T47D (cell line): ENCODE measurements around the gene ZNF668.

Source experiments
- DNase-seq, 2 experiments: peaks; one replicate each; pipeline versions ENCODE4 v3.0.0 to v3.0.0-alpha.2; 2011 to 2012; ENCODE audit warnings: low read depth in 1 of 2, low spot score in 1 of 2
- JUND ChIP-seq: IDR thresholded peaks from 2 replicates; pipeline ENCODE4 v1.6.1; 2012; ENCODE audit warnings: low read depth
- in situ Hi-C: cut with HindIII; loops from 2 replicates; pipeline ENCODE4 v1.10.0; 2016; ENCODE audit warnings: low sequenced_read_pairs, low pct_unique_long_range_greater_than_20kb

Gene ZNF668

DNA sequence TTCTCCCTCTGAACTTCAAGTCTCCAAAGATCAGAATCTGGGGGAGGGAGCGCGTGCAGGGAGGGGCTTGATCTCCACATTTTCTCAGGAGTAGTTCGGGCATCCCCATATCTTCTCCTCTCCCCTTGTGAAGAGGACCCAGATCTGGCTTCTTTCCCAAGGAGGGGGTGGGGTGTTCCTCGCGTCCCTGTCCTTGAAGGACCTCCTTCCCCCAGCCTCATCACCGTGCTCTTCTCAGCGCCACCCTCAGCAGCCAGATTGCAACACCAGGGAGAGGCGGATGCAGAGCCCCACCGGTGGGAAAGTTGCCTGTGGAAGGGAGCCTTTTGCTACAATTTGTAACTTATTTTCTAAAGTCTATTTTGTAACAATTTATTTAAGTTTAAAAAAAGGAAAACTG, 9.0 kb upstream of the ZNF668 start:
- in situ Hi-C loops, result no loop called here

DNA sequence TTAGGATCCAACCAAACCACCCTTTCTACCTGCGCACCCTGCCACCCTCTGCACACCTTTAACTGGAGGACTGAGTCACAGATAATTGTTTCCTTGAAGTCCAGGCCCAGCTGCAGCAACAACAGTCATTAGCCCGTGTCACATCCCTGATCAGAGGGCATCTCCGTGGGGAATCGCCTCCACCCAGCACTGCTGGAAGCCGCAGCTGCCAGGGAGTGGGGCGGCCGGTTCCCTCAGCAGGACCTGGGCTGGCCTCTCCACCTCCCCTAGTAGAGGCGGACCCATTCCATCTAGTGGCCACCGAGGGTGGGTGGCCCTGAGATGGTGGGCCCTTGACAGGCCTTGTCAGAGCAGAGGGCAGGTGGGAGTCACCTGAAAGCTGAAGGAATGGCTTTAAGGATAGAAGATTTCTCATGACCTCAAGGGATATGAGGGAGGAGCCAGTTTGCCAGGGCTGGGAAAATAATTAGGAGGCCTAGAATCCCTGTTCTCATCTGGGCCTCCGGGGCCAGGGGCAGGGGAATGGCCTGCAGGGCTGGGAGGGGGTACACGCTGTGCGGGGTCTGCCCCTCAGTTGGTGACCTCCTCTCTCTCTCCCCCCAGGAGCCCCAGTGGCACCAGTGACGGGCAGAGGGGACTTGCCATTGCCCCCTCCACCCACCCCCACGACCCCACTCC, 8.5 kb upstream of the ZNF668 start:
- in situ Hi-C loops, result no loop called here
- no peak for TF ChIP-seq JUND
- no peak for DNase-seq

More for the DNA sequence above, 9.0 kb upstream of the ZNF668 start:
- TF ChIP-seq JUND, result no peak
- no peak for DNase-seq

DNA sequence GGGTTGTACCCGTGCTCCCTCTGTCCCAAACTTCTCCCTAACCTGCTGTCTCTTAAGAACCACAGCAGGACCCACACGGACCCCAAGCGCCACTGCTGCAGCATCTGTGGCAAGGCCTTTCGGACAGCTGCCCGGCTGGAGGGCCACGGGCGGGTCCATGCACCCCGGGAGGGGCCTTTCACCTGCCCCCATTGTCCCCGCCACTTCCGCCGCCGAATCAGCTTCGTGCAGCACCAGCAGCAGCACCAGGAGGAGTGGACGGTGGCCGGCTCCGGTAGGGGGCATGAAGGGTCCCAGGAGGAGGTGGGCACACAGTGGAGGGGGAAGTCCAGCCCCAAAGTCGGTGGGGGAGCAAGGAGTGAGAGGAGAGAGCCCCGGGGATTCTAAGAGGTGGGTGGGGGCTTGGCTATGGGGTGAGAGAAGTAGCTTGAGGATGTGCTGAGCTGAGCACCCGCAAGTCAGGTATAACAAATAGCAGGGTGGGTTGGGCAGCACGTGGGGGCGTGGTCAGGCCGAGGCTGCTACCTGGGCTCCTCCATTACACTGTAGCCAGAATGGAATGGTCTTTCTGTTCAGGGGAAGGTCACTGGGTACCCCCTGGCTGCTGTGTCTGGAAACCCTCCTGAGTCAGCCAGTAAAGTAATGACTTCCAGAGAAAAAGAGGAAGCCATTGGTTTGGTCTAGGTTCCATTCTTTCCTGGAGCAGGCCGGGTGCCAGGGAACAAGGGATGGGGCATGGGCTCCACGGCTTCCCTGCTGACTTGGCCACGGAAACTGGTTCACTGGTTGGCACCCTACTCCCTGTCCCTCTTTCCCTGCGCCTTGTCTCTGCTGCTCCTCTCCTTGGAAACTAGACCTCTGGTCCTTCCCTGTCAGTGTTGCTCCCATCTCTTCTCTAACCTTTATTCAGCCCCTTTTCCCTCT, 7.7 kb upstream of the ZNF668 start:
- no peak for TF ChIP-seq JUND
- no peak for DNase-seq
- in situ Hi-C loops, result no loop called here

DNA sequence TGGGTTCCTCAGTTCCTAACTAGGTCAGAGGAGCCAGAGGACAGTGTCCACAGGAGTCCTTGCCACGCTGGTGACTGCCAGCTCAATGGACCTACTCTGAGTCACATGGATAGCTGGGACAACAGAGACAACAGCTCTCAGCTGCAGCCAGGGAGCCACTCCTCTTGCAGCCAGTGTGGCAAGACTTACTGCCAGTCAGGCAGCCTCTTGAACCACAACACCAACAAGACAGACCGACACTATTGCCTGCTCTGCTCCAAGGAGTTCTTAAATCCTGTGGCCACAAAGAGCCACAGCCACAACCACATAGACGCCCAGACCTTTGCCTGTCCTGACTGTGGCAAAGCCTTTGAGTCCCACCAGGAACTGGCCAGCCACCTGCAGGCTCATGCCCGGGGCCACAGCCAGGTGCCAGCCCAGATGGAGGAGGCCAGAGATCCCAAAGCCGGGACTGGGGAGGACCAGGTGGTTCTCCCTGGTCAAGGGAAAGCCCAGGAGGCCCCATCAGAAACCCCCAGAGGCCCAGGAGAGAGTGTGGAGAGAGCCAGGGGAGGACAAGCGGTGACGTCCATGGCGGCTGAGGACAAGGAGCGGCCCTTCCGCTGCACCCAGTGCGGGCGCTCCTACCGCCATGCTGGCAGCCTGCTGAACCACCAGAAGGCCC, 6.8 kb upstream of the ZNF668 start:
- in situ Hi-C loops, result no loop called here
- TF ChIP-seq JUND, result no peak
- DNase-seq, result no peak

DNA sequence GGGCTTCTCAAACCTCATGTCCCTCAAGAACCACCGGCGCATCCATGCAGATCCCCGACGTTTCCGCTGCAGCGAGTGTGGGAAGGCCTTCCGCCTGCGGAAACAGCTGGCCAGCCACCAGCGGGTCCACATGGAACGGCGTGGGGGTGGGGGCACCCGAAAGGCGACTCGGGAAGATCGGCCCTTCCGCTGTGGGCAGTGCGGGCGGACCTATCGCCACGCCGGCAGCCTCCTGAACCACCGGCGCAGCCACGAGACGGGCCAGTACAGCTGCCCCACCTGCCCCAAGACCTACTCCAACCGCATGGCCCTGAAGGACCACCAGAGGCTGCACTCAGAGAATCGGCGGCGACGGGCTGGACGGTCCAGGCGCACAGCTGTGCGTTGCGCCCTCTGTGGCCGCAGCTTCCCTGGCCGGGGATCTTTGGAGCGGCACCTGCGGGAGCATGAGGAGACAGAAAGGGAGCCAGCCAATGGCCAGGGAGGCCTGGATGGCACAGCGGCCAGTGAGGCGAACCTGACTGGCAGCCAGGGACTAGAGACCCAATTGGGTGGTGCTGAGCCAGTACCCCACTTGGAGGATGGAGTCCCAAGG, 6.1 kb upstream of the ZNF668 start:
- DNase-seq, result no peak
- no peak for TF ChIP-seq JUND
- in situ Hi-C loops, result no loop called here

DNA sequence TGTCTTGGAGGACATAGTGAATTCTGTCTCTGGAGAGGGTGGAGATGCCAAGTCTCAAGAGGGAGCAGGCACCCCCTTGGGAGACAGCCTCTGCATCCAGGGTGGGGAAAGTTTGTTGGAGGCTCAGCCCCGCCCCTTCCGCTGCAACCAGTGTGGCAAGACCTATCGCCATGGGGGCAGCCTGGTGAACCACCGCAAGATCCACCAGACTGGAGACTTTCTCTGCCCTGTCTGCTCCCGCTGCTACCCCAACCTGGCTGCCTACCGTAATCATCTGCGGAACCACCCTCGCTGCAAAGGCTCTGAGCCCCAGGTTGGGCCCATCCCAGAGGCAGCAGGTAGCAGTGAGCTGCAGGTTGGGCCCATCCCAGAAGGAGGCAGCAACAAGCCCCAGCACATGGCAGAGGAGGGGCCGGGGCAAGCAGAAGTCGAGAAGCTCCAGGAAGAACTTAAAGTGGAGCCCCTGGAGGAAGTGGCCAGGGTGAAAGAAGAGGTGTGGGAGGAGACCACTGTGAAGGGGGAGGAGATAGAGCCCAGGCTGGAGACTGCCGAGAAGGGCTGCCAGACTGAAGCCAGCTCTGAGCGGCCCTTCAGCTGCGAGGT, 5.4 kb upstream of the ZNF668 start:
- no peak for DNase-seq
- in situ Hi-C loops, result no loop called here
- no peak for TF ChIP-seq JUND

DNA sequence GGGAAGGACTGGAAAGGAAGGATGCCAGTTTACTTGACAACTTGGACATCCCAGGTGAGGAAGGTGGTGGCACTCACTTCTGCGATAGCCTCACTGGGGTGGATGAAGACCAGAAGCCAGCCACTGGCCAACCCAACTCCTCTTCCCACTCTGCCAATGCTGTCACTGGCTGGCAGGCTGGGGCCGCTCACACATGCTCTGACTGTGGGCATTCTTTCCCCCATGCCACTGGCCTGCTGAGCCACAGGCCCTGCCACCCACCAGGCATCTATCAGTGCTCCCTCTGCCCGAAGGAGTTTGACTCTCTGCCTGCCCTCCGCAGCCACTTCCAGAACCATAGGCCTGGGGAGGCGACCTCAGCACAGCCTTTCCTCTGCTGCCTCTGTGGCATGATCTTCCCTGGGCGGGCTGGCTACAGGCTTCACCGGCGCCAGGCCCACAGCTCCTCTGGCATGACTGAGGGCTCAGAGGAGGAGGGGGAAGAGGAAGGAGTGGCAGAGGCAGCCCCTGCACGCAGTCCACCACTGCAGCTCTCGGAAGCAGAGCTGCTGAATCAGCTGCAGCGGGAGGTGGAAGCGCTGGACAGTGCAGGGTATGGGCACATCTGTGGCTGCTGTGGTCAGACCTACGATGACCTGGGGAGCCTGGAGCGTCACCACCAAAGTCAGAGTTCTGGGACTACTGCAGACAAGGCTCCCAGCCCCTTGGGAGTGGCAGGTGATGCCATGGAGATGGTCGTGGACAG, 4.7 kb upstream of the ZNF668 start:
- no peak for DNase-seq
- in situ Hi-C loops, result no loop called here
- TF ChIP-seq JUND, result no peak

DNA sequence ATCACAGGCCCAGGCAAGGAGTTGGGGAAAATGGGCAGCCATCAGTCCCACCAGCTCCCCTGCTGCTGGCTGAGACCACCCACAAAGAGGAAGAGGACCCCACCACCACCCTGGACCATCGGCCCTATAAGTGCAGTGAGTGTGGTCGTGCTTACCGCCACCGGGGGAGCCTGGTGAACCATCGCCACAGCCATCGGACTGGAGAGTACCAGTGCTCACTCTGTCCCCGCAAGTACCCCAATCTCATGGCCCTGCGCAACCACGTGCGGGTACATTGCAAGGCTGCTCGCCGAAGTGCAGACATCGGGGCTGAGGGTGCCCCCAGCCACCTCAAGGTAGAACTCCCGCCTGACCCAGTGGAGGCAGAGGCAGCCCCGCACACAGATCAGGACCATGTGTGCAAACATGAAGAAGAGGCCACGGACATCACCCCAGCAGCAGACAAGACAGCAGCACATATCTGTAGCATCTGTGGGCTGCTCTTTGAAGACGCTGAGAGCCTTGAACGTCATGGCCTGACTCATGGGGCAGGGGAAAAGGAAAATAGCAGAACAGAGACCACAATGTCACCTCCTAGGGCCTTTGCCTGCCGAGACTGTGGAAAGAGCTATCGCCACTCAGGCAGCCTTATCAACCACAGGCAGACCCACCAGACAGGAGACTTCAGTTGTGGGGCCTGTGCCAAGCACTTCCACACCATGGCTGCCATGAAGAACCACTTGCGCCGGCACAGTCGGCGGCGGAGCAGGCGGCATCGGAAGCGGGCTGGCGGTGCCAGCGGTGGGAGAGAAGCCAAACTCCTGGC, 3.8 kb upstream of the ZNF668 start:
- DNase-seq, result no peak
- TF ChIP-seq JUND, result no peak
- in situ Hi-C loops, result no loop called here

DNA sequence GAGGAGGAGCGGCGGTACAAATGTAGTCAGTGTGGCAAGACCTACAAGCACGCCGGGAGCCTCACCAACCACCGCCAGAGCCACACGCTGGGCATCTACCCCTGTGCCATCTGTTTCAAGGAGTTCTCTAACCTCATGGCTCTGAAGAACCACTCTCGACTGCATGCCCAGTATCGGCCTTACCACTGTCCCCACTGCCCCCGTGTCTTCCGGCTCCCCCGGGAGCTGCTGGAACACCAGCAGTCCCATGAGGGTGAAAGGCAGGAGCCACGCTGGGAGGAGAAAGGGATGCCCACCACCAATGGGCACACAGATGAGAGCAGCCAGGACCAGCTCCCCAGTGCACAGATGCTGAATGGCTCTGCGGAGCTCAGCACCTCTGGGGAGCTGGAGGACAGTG, 3.0 kb upstream of the ZNF668 start:
- no peak for DNase-seq
- in situ Hi-C loops, result no loop called here
- TF ChIP-seq JUND, result no peak

DNA sequence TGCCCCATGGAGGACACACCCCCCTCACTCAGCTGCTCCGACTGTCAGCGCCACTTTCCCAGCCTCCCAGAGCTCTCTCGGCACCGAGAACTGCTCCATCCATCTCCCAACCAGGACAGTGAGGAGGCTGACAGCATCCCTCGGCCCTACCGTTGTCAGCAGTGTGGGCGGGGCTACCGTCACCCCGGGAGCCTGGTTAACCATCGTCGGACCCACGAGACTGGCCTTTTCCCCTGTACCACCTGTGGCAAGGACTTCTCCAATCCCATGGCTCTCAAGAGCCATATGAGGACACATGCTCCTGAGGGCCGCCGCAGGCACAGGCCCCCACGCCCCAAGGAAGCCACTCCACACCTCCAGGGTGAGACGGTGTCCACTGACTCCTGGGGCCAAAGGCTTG, 2.3 kb upstream of the ZNF668 start:
- in situ Hi-C loops, result no loop called here
- no peak for DNase-seq
- no peak for TF ChIP-seq JUND

DNA sequence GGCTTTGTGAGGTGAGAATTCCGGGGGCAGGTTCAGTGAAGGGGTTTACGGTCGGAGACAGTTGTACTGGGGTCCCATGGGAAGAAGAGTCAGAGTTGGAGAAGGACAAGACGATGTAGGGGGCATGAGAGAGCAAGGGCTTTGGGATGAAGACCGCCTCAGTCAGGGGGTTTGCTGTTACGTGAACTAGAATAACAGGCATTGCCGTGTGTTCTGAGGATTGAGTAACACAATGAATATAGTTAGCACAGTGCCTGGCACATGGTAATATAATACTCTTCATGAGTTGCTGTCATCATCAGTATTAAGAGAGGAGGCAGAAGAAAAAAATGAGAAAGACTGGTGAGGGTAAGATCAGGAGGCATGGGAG, 759 bp upstream of the ZNF668 start:
- in situ Hi-C loops, result no loop called here
- DNase-seq, result peak in 1 of 2 experiments; percentile 24
- TF ChIP-seq JUND, result no peak
